Retinal pigment epithelial cell (primary cell): ENCODE measurements around the gene PTPRN2.

Experiments used
- DNase-seq: peaks from one replicate; pipeline ENCODE4 v3.0.0-alpha.2; 2010; ENCODE audit warnings: low read depth
- H3K4me3 ChIP-seq: 2 replicates; pipeline ENCODE4 v1.5.1; 2011; ENCODE audit warnings: mild to moderate bottlenecking, low read length, control low read depth, moderate library complexity
- CTCF ChIP-seq: conservative IDR thresholded peaks from 2 replicates; pipeline ENCODE4 v1.5.1; 2011; ENCODE audit warnings: low read depth, low read length, control low read depth, inconsistent platforms

PTPRN2 gene

GRCh38 chr7:157584420-157584819 lies 1003.2 kb downstream of the PTPRN2 start:
- no peak for DNase-seq
- TF ChIP-seq CTCF = no peak
- H3K4me3 ChIP-seq = no peak overlapping the region

GRCh38 chr7:157581740-157582139 lies 1005.9 kb downstream of the PTPRN2 start:
- no peak for DNase-seq
- no peak overlapping the region for H3K4me3 ChIP-seq
- no peak for TF ChIP-seq CTCF

GRCh38 chr7:157580324-157580723 lies 1007.3 kb downstream of the PTPRN2 start:
- no peak for TF ChIP-seq CTCF
- DNase-seq = no peak
- no peak overlapping the region for H3K4me3 ChIP-seq

GRCh38 chr7:157579425-157579824 lies 1008.2 kb downstream of the PTPRN2 start:
- no peak for DNase-seq
- no peak for TF ChIP-seq CTCF
- H3K4me3 ChIP-seq = no peak overlapping the region

- H3K4me3 ChIP-seq = no peak overlapping the region
- TF ChIP-seq CTCF = no peak
These were observed 1009.8 kb downstream of the PTPRN2 start for GRCh38 chr7:157577796-157578339.

GRCh38 chr7:157577061-157577460 lies 1010.6 kb downstream of the PTPRN2 start:
- no peak for DNase-seq
- TF ChIP-seq CTCF = no peak

More at GRCh38 chr7:157577796-157578339, 1009.8 kb downstream of the PTPRN2 start:
- DNase-seq = no peak

GRCh38 chr7:157576415-157576814 lies 1011.2 kb downstream of the PTPRN2 start:
- no peak overlapping the region for H3K4me3 ChIP-seq
- no peak for DNase-seq
- no peak for TF ChIP-seq CTCF

More at GRCh38 chr7:157577061-157577460, 1010.6 kb downstream of the PTPRN2 start:
- H3K4me3 ChIP-seq = no peak overlapping the region
